Astrocyte of the cerebellum (primary cell): ENCODE results near the gene SMARCA4.

Source experiments
- DNase-seq: peaks from one replicate; pipeline ENCODE4 v3.0.0-alpha.2; 2011; ENCODE audit warnings: low read depth
- H3K4me3 ChIP-seq: 2 replicates; pipeline ENCODE4 v1.5.1; 2011; ENCODE audit warnings: mild to moderate bottlenecking, low read depth, low read length, moderate library complexity
- in situ Hi-C: cut with HindIII; loops from 2 replicates; pipeline ENCODE4 v1.10.0; 2017; ENCODE audit warnings: low sequenced_read_pairs
- TF ChIP-seq, protein P1 (sequence below): IDR thresholded peaks from 2 replicates; pipeline ENCODE4 v1.5.1; 2012; ENCODE audit warnings: low read length, low read depth, moderate library complexity, mild to moderate bottlenecking; ENCODE audit errors: missing control alignments

Gene SMARCA4

DNA sequence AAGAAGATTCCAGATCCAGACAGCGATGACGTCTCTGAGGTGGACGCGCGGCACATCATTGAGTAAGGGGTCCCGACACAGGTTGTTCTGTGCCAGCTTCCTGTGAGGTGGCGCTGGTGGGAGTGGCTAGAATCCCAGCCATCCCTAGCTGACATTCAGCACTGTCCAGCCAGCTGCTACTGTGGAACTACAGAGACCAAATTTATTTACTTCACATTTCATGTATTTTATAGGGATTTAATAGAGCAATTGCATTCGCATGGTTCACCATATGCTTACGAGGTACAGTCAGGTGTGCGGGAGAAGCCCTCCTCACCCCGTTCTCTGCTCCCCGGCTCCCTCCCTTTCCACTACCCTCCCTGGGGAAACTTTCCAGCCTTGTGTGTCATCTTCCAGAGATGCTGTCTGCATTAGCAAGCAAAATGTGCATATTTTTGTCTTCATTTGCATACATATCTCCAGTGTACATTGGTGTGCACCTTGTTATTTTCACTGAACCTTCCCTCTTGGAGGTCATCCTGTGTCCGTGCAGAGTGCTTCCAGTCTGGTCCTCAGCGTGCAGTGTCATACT, 47.2 kb downstream of the SMARCA4 start:
- TF ChIP-seq, protein P1, sequence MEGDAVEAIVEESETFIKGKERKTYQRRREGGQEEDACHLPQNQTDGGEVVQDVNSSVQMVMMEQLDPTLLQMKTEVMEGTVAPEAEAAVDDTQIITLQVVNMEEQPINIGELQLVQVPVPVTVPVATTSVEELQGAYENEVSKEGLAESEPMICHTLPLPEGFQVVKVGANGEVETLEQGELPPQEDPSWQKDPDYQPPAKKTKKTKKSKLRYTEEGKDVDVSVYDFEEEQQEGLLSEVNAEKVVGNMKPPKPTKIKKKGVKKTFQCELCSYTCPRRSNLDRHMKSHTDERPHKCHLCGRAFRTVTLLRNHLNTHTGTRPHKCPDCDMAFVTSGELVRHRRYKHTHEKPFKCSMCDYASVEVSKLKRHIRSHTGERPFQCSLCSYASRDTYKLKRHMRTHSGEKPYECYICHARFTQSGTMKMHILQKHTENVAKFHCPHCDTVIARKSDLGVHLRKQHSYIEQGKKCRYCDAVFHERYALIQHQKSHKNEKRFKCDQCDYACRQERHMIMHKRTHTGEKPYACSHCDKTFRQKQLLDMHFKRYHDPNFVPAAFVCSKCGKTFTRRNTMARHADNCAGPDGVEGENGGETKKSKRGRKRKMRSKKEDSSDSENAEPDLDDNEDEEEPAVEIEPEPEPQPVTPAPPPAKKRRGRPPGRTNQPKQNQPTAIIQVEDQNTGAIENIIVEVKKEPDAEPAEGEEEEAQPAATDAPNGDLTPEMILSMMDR, result no peak
- in situ Hi-C loops, result no loop called here
- no peak overlapping the region for H3K4me3 ChIP-seq
- no peak for DNase-seq

DNA sequence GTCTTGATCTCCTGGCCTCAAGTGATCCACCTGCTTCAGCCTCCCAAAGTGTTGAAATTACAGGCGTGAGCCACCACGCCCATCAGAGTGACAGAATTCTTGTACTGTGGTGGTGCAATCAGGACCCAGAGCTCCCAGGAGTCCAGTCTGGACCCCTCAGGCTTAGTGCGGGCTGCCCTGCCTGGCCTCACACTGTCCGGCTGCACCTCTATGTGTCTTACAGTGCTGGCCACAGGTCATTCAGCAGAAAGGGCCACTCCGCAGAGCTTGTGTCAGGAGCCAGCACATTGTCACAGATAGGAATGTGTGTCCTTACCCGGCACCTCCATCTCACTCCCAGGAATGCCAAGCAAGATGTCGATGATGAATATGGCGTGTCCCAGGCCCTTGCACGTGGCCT, 49.2 kb downstream of the SMARCA4 start:
- TF ChIP-seq, protein P1, result no peak
- no peak overlapping the region for H3K4me3 ChIP-seq
- DNase-seq, result no peak
- in situ Hi-C loops, result no loop called here

DNA sequence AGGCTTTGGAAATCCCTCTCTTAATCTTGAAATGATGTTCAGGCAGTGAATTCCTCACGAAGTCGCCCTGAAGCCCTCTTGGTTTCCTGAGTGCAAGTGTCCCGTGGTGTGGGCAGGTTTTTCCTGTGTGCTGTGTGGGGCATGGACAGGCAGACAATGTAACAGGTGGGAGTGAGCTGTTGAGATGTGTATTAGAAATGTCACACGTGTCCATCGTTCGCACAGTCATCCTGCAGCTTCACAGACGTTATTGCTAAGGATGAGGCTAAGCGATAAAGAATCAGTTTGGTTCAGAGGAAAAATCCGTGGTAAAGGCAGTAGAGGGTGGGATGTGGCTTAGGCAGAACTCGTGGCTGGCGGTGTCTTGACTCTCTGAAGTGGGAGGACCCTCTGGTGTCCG, 51.7 kb downstream of the SMARCA4 start:
- TF ChIP-seq, protein P1, result no peak
- DNase-seq, result no peak
- H3K4me3 ChIP-seq, result no peak overlapping the region
- in situ Hi-C loops, result no loop called here

DNA sequence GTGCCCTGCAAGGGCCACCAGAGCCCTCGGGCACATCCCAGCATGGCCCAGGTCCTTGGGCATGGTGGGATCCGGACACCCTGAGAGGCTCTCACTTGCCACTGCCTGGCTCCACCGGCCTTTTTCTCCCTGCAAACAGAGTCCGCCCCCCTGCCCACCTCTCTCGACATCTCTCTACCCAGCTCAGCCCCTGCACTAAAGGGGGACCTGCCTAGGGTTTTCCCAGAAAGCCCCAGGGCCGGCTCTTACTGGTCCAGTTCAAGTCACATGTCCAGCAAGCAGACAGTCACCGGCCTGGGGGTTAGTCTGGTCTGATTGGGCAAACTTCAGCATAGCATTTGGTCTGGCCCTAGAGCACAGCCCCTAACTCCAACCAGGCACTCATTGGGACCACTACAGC, 52.9 kb downstream of the SMARCA4 start:
- TF ChIP-seq, protein P1, result no peak
- no peak for DNase-seq
- in situ Hi-C loops, result no loop called here
- H3K4me3 ChIP-seq, result no peak overlapping the region

DNA sequence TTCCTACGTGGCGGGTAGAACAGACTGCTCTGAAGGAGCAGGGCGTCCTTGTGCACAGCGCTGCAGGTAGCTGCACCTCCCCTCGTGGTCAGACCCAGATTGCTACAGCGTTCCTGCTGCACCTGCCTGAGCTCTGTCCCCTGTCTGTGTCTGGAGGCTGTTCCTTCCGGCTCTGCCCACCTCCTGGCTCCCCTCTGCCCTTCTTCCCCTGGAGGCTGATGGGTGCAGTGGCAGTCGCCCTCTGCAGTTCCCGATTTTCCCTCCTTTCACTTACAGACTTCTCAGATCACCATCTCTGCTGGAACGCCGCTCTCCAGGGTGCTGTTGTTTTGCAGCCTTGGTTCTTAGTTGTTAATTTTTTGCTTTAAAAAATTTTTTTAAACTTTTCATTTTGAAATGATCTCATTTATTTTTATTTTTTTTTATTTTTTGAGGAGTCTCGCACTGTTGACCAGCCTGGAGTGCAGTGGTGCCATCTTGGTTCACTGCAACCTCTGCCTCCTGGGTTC, 53.6 kb downstream of the SMARCA4 start:
- in situ Hi-C loops, result no loop called here
- TF ChIP-seq, protein P1, result no peak
- no peak overlapping the region for H3K4me3 ChIP-seq
- DNase-seq, result no peak

DNA sequence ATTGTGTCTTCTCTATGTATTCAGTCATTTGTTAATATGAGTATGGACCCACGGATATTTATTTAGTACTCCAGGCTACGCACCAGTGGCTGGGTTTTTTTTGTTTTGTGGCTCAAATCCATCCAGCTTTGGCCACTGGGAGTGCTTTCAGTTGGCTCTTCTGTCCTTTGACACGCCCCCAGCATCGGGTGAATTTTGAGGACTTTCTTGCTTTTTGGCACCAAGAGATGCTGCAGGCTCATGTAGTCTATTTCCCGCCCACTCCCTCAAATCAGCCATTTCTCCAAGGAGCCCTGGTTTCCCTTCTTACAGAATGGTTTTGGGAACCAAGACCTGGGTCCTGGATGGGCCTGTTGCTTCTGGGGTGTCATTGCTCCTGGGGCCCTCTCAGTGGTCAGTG, 55.8 kb downstream of the SMARCA4 start:
- in situ Hi-C loops, result no loop called here
- TF ChIP-seq, protein P1, result no peak
- DNase-seq, result no peak

More for the DNA sequence above, 55.8 kb downstream of the SMARCA4 start:
- H3K4me3 ChIP-seq, result no peak overlapping the region
